Measurements from ENCODE around the gene EZR. TPM values are rescaled to one million over a fixed set of nuclear protein-coding genes. Genes with fewer than 3 reads are reported as not detected.

Gene EZR
- total RNA-seq, 2 experiments from 2014 or later, result 235 to 257 TPM

- no peaks in the 10 kb centered on the region for H3K9me3 Mint-ChIP-seq
- H3K36me3 Mint-ChIP-seq, result peaks cover 22% of the 10 kb centered on the region
- POLR2A ChIA-PET, result interaction anchor here (0.7 kb wide), 1 partner anchor 9 kb away, joined by 4 read pairs; no protein-coding TSS in a partner anchor
- no peak overlapping the region for H3K4me3 Mint-ChIP-seq
- ATAC-seq (ENCODE audit: low read depth), result no peak
- H3K27me3 Mint-ChIP-seq, result no peaks in the 10 kb centered on the region
- DNase-seq, result no peak
- no peak overlapping the region for H3K27ac Mint-ChIP-seq
- no peaks in the 10 kb centered on the region for H3K4me1 Mint-ChIP-seq
Measured at GRCh38 chr6:158761746-158762145, 57.4 kb downstream of the EZR start.

- DNase-seq, result no peak
- Mint-ChIP-seq H3K36me3 (peaks cover 22% of the 10 kb centered on the region), H3K27ac (peak overlapping the region; percentile 63), H3K9me3 (no peaks in the 10 kb centered on the region), H3K4me3 (no peak overlapping the region), H3K27me3 (no peaks in the 10 kb centered on the region), H3K4me1 (no peaks in the 10 kb centered on the region)
- ATAC-seq (ENCODE audit: low read depth), result no peak
- POLR2A ChIA-PET, result no interaction called here
Measured at GRCh38 chr6:158760618-158761250, 58.4 kb downstream of the EZR start.

GRCh38 chr6:158759966-158760617 lies 59.1 kb downstream of the EZR start:
- Mint-ChIP-seq H3K36me3 (peaks cover 20% of the 10 kb centered on the region), H3K27me3 (no peaks in the 10 kb centered on the region), H3K4me1 (no peaks in the 10 kb centered on the region), H3K27ac (no peak overlapping the region), H3K9me3 (no peaks in the 10 kb centered on the region), H3K4me3 (no peak overlapping the region)
- POLR2A ChIA-PET, result no interaction called here
- DNase-seq (no peak), ATAC-seq (ENCODE audit: low read depth) (no peak)

GRCh38 chr6:158758941-158759479 lies 60.2 kb downstream of the EZR start:
- POLR2A ChIA-PET, result no interaction called here
- Mint-ChIP-seq H3K4me1 (no peaks in the 10 kb centered on the region), H3K27ac (no peak overlapping the region), H3K27me3 (no peaks in the 10 kb centered on the region), H3K4me3 (no peak overlapping the region), H3K36me3 (peaks cover 22% of the 10 kb centered on the region), H3K9me3 (no peaks in the 10 kb centered on the region)
- DNase-seq, result no peak
- ATAC-seq (ENCODE audit: low read depth), result no peak

GRCh38 chr6:158758451-158758860 lies 60.7 kb downstream of the EZR start:
- ATAC-seq (ENCODE audit: low read depth), result no peak
- DNase-seq, result no peak
- Mint-ChIP-seq H3K27me3 (no peaks in the 10 kb centered on the region), H3K9me3 (no peaks in the 10 kb centered on the region), H3K27ac (no peak overlapping the region), H3K4me3 (no peak overlapping the region), H3K36me3 (peaks cover 22% of the 10 kb centered on the region), H3K4me1 (no peaks in the 10 kb centered on the region)
- POLR2A ChIA-PET, result no interaction called here

GRCh38 chr6:158757753-158758090 lies 61.4 kb downstream of the EZR start:
- Mint-ChIP-seq H3K4me1 (no peaks in the 10 kb centered on the region), H3K27ac (peak overlapping the region; percentile 38), H3K4me3 (no peak overlapping the region), H3K36me3 (peaks cover 19% of the 10 kb centered on the region), H3K9me3 (no peaks in the 10 kb centered on the region), H3K27me3 (no peaks in the 10 kb centered on the region)
- no peak for DNase-seq
- POLR2A ChIA-PET, result no interaction called here
- no peak for ATAC-seq (ENCODE audit: low read depth)

- Mint-ChIP-seq H3K36me3 (peaks cover 15% of the 10 kb centered on the region), H3K4me1 (no peaks in the 10 kb centered on the region), H3K27ac (peak overlapping the region; percentile 38), H3K27me3 (no peaks in the 10 kb centered on the region), H3K4me3 (no peak overlapping the region), H3K9me3 (no peaks in the 10 kb centered on the region)
- POLR2A ChIA-PET, result no interaction called here
- ATAC-seq (ENCODE audit: low read depth), result no peak
- no peak for DNase-seq
Measured at GRCh38 chr6:158756977-158757752, 62.0 kb downstream of the EZR start.

GRCh38 chr6:158756126-158756525 lies 63.0 kb downstream of the EZR start:
- ATAC-seq (ENCODE audit: low read depth) (no peak), DNase-seq (no peak)
- Mint-ChIP-seq H3K27ac (no peak overlapping the region), H3K36me3 (peaks cover 15% of the 10 kb centered on the region), H3K4me3 (no peak overlapping the region), H3K27me3 (no peaks in the 10 kb centered on the region), H3K9me3 (no peaks in the 10 kb centered on the region), H3K4me1 (no peaks in the 10 kb centered on the region)
- POLR2A ChIA-PET, result no interaction called here

- H3K4me3 Mint-ChIP-seq, result no peak overlapping the region
- H3K27me3 Mint-ChIP-seq, result no peaks in the 10 kb centered on the region
- ATAC-seq (ENCODE audit: low read depth) (no peak), DNase-seq (no peak)
- POLR2A ChIA-PET, result no interaction called here
- peaks cover 17% of the 10 kb centered on the region for H3K36me3 Mint-ChIP-seq
- H3K4me1 Mint-ChIP-seq, result no peaks in the 10 kb centered on the region
- H3K9me3 Mint-ChIP-seq, result no peaks in the 10 kb centered on the region
- no peak overlapping the region for H3K27ac Mint-ChIP-seq
Measured at GRCh38 chr6:158755636-158756035, 63.5 kb downstream of the EZR start.

GRCh38 chr6:158754738-158755137 lies 64.4 kb downstream of the EZR start:
- H3K9me3 Mint-ChIP-seq, result no peaks in the 10 kb centered on the region
- H3K27me3 Mint-ChIP-seq, result no peaks in the 10 kb centered on the region
- POLR2A ChIA-PET, result no interaction called here
- H3K36me3 Mint-ChIP-seq, result peaks cover 24% of the 10 kb centered on the region
- H3K4me3 Mint-ChIP-seq, result no peak overlapping the region
- no peak overlapping the region for H3K27ac Mint-ChIP-seq
- no peak for ATAC-seq (ENCODE audit: low read depth)
- DNase-seq, result no peak
- H3K4me1 Mint-ChIP-seq, result no peaks in the 10 kb centered on the region

- H3K4me1 Mint-ChIP-seq, result no peaks in the 10 kb centered on the region
- no peak for DNase-seq
- H3K4me3 Mint-ChIP-seq, result no peak overlapping the region
- no peaks in the 10 kb centered on the region for H3K27me3 Mint-ChIP-seq
- POLR2A ChIA-PET, result no interaction called here
- H3K27ac Mint-ChIP-seq, result no peak overlapping the region
- H3K36me3 Mint-ChIP-seq, result peaks cover 27% of the 10 kb centered on the region
- no peaks in the 10 kb centered on the region for H3K9me3 Mint-ChIP-seq
- ATAC-seq (ENCODE audit: low read depth), result no peak
Measured at GRCh38 chr6:158753811-158754210, 65.4 kb downstream of the EZR start.

GRCh38 chr6:158752613-158753012 lies 66.6 kb downstream of the EZR start:
- POLR2A ChIA-PET, result interaction anchor here (0.5 to 0.7 kb wide), 2 partner anchors 9 to 26 kb away, joined by 4 read pairs; no protein-coding TSS in a partner anchor
- peaks cover 29% of the 10 kb centered on the region for H3K36me3 Mint-ChIP-seq
- no peak for DNase-seq
- no peak for ATAC-seq (ENCODE audit: low read depth)
- H3K27ac Mint-ChIP-seq, result no peak overlapping the region
- H3K9me3 Mint-ChIP-seq, result no peaks in the 10 kb centered on the region
- no peaks in the 10 kb centered on the region for H3K27me3 Mint-ChIP-seq
- no peaks in the 10 kb centered on the region for H3K4me1 Mint-ChIP-seq
- H3K4me3 Mint-ChIP-seq, result no peak overlapping the region

GRCh38 chr6:158751921-158752320 lies 67.2 kb downstream of the EZR start:
- Mint-ChIP-seq H3K27ac (no peak overlapping the region), H3K36me3 (peaks cover 27% of the 10 kb centered on the region), H3K4me1 (no peaks in the 10 kb centered on the region), H3K9me3 (no peaks in the 10 kb centered on the region), H3K27me3 (no peaks in the 10 kb centered on the region), H3K4me3 (no peak overlapping the region)
- no peak for DNase-seq
- ATAC-seq (ENCODE audit: low read depth), result no peak
- POLR2A ChIA-PET, result no interaction called here

GRCh38 chr6:158751224-158751623 lies 67.9 kb downstream of the EZR start:
- Mint-ChIP-seq H3K4me1 (no peaks in the 10 kb centered on the region), H3K27me3 (no peaks in the 10 kb centered on the region), H3K4me3 (no peak overlapping the region), H3K9me3 (no peaks in the 10 kb centered on the region), H3K36me3 (peaks cover 27% of the 10 kb centered on the region), H3K27ac (no peak overlapping the region)
- DNase-seq, result no peak
- no peak for ATAC-seq (ENCODE audit: low read depth)
- POLR2A ChIA-PET, result no interaction called here

Data from activated naive CD8-positive, alpha-beta T cell treated with anti-CD3 and anti-CD28 coated beads, Interleukin-2, amount 10 ng/mL, durations not matched to agents 7 days and 5 days (primary cell).